RWPE1 (cell line): Measurements from ENCODE around the gene COL5A1.

Source experiments
- CTCF ChIA-PET: fragments of 350-600 bp; sonication (Branson Sonifier 250); formaldehyde crosslinking; extraction: SDS; loops from one replicate; lab custom pipeline; 2021; lab: Yijun Ruan, JAX
- POLR2A ChIA-PET: fragments of 400-600 bp; formaldehyde crosslinking; extraction: SDS; loops from one replicate; lab custom pipeline; 2020; ENCODE audit warnings: antibody characterized with exemption; ENCODE audit not compliant: low non-redundant PET; lab: Yijun Ruan, JAX
- DNase-seq: peaks from one replicate; pipeline ENCODE4 v3.0.0; 2012; ENCODE audit warnings: low spot score
- H3K27ac ChIP-seq: fragments of 450-650 bp; 2 replicates; pipeline ENCODE4 v1.5.1; 2017
- TF ChIP-seq, protein P1 (sequence below): fragments of 450-650 bp; conservative IDR thresholded peaks from 2 replicates; pipeline ENCODE4 v1.5.1; 2017; ENCODE audit warnings: low read depth, mild to moderate bottlenecking

COL5A1 gene

DNA sequence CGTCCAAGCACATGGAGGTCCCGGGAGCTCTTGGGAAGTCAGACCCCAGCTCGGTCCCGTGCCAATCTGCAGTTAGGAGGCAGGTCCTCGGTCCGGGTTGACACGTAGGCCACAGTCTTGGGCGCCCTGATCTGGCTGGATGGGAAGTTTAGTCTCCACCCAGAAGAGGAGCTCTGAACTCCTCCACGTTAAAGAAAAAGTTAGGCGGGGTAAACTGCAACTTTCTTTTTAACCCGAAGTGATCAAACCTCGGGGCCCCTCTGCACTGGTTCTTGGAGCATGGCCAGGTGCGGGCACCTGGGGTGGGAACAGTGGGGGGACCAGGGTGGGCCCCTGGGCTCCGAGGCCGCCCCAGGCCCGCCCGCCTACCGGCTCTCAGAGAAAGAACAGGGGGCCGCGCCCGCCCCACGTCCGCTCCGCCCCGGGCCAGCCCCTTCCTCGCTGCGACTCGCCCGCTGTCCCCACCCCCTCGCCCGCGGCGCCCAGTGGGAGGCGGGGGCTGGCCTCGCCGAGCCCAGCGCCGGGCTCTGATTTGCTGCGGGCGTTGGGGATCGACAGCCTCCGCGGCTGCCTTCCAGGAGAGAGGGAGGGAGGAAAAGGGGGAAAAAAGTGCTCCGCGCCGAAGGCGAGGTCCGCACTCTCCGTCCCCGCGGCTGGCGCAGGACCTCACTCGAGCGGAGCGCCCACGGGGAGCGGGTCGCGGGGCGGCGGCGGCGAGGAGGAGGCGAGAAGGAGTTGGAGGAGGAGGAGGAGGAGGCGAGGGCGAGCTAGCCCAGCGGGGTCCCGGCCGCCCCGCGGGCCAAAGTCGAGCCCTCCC, at the start of gene COL5A1:
COL5A1 (plus strand) TSS at position 631 of the 817 bp plus-strand sequence. CDS start 385 bp downstream, outside the sequence.
- ChIA-PET CTCF (interaction anchor here (0.6 to 2.3 kb wide), 2 partner anchors 8 to 192 kb away, joined by 5 to 8 read pairs; no protein-coding TSS in a partner anchor), POLR2A (interaction anchor here (0.6 kb wide), 1 partner anchor 224 kb away, joined by 3 read pairs; no protein-coding TSS in a partner anchor)
- TF ChIP-seq, protein P1, sequence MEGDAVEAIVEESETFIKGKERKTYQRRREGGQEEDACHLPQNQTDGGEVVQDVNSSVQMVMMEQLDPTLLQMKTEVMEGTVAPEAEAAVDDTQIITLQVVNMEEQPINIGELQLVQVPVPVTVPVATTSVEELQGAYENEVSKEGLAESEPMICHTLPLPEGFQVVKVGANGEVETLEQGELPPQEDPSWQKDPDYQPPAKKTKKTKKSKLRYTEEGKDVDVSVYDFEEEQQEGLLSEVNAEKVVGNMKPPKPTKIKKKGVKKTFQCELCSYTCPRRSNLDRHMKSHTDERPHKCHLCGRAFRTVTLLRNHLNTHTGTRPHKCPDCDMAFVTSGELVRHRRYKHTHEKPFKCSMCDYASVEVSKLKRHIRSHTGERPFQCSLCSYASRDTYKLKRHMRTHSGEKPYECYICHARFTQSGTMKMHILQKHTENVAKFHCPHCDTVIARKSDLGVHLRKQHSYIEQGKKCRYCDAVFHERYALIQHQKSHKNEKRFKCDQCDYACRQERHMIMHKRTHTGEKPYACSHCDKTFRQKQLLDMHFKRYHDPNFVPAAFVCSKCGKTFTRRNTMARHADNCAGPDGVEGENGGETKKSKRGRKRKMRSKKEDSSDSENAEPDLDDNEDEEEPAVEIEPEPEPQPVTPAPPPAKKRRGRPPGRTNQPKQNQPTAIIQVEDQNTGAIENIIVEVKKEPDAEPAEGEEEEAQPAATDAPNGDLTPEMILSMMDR: no peak
- H3K27ac ChIP-seq: peak within 1 kb of the TSS; percentile 97
- DNase-seq: peak; percentile 96

DNA sequence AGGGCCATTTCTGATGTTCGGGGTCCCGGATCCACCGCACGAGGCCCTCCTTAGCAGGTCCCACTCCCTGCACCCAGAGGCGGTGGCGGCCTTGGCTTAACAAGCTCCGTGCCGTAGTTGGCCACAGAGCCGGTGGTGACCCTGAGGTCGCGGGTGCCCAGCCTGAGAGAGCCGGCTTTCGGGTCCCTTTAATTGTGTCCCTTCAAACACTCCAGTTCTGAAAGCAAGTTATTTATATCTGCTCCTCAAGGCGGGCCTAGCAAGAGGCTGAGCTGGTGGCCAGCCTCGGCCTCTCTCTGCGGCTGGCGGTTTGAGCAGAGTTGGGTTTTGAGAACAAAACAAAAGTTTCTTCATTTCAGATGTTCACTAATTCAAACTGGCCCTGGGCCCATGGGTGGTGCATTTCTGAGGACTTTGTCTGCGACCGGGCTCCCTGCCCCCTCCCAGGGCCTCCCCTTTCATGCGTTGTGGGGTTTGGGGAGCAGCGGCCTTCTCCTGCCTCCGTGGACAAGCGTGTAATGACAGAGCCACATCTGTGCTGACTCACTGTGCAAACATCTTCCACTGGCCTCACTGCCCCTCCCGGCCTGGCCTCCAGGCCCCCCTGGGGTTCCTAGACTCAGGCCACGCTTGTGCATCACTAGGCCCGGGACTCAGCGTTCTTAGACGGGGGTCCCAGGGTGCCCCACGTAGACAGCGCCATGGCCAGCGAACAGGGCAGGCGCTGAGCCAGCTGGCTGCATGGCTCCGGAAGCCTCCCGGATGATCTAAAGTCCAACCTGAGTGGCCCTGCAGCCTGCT, 49.4 kb upstream of the COL5A1 start:
- CTCF ChIA-PET: no interaction called here
- peak; percentile 55 for DNase-seq
- H3K27ac ChIP-seq: peak overlapping the region; percentile 20
- TF ChIP-seq, protein P1: no peak
- POLR2A ChIA-PET: no interaction called here

DNA sequence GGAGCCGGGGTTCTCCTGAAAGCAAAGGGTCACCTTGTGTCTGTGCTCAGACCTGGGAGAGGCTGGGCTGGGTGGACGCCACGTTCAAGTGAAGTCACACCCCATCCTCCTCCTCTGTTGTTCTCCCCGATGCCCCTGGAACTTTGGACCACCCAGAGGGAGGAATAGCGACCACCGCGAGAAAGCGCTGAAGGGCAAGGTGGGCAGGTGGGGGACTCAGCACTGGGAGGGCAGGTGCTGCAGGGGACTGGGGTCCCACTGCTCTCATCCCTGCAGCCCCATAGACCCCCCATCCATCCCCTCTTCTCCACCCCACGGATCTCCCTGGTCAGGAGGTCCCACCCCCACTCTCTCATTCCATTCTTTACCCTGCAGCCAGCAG, 48.8 kb upstream of the COL5A1 start:
- ChIA-PET POLR2A (no interaction called here), CTCF (no interaction called here)
- H3K27ac ChIP-seq: peak overlapping the region; percentile 20
- DNase-seq: no peak
- TF ChIP-seq, protein P1: no peak

DNA sequence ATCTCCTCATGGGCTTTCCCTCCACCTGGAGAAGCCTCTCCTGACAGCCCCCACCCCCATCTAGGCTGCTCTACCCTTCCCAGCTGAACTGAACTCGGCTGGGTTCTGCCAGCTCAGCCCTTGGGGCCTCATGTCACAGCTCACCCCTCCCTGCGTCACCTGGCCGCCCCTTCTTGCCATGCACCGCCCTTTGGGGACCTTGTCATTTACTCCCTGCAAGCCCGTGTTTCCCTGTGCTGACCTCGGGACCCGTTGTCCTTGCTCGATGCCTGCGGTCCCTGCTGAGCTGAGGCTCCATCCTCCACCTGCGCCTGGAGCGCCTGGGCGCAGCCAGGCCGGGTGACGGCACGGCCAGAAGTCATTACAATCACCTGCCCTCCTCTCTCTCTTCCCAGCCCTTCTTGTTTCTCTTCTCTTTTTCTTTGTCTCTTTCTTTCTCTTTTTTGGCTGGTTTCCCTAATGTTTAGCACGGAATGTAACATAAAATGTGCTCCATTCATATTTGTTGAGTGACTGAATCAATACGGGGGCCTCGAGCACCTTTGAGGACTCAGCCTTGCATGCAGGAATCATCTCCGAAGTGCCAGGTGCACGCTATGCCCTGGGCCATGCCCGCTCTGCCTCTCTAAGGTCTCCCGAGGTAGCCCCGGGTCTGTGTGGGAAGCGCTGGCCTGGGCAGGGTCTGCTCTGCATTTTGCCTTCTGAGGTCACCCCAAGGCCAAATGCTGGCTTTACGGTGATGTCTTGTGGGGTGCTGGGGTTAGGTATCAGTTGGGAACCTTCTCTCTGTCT, 48.1 kb upstream of the COL5A1 start:
- CTCF ChIA-PET: no interaction called here

DNA sequence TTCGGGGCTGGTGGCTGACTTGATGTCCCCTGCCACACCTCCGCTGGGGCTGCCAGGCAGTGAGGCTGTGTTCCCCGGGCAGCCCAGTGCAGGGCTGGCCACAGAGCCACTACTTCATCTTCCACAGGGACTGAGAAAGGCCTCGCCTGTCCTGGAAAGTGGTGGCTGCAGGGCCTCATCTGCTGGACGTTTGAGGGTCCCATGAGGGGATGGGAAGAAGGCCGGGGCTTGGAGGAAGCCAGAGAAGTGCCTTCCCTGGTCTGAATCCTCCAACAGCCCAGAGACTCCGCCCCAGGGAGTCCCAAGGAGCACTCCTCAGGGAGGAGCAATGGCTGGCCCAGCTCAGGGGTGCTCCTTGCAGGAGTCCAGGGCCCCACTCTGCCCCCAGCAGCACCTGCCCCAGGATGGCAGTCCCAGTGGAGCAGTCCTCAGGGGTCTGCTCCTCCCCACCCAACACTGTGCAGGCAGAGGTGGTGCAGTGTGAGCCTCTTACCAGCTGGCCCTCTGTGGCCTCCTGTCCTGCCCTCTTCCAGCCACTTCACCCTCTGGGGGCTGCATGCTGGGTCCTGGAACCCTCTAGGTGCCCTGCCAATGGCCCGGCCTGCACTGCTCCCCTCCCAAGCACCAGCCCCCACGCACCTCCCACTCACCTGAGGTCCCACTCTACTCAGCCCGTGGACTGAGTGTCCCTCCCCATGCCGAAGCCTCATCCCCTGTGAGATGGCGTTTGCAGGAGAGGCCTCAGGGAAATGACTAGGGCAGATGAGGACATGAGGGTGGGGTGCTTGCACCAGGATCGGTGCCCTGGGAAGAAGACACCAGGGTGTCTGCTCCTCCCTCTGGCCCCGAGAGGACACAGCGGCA, 47.3 kb upstream of the COL5A1 start:
- ChIA-PET POLR2A (no interaction called here), CTCF (no interaction called here)
- no peak for DNase-seq
- no peak overlapping the region for H3K27ac ChIP-seq
- TF ChIP-seq, protein P1: no peak

More for the DNA sequence above, 48.1 kb upstream of the COL5A1 start:
- no peak for DNase-seq
- TF ChIP-seq, protein P1: no peak
- H3K27ac ChIP-seq: no peak overlapping the region
- POLR2A ChIA-PET: no interaction called here
